PC-9 (cell line): ENCODE measurements around the gene CILP2.

ENCODE experiments used
- EZH2 ChIP-seq: fragments of 200-600 bp; sonication (generic); IDR thresholded peaks from 2 replicates; pipeline ENCODE4 v1.8.0; 2017; ENCODE audit warnings: antibody characterized with exemption, low read depth
- TF ChIP-seq, protein P1 (sequence below): fragments of 200-600 bp; sonication (generic); conservative IDR thresholded peaks from 2 replicates; pipeline ENCODE4 v1.6.1; 2017; ENCODE audit warnings: mixed run types, antibody characterized with exemption, mild to moderate bottlenecking, moderate library complexity

DNA sequence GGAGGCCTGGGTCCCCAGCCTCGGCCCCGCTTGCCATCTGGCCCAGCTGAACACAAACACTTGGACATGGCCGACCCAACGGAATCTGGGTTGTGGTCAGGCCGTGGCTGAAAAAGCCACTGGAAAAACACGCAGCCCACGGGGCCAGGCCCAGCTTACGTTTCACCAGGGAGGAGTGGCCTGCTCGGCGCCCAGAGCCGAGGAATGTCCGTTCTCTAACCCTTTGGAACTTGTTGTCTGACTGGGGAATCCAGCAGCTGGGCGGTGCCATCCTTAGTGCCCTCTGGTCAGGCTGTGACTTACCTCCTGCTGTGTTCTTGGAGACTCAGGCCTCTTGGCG is 13.8 kb downstream of the CILP2 start:
- TF ChIP-seq, protein P1, sequence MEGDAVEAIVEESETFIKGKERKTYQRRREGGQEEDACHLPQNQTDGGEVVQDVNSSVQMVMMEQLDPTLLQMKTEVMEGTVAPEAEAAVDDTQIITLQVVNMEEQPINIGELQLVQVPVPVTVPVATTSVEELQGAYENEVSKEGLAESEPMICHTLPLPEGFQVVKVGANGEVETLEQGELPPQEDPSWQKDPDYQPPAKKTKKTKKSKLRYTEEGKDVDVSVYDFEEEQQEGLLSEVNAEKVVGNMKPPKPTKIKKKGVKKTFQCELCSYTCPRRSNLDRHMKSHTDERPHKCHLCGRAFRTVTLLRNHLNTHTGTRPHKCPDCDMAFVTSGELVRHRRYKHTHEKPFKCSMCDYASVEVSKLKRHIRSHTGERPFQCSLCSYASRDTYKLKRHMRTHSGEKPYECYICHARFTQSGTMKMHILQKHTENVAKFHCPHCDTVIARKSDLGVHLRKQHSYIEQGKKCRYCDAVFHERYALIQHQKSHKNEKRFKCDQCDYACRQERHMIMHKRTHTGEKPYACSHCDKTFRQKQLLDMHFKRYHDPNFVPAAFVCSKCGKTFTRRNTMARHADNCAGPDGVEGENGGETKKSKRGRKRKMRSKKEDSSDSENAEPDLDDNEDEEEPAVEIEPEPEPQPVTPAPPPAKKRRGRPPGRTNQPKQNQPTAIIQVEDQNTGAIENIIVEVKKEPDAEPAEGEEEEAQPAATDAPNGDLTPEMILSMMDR, result no peak
- TF ChIP-seq EZH2, result no peak
